ENCODE data around the gene TP73. TPM values are rescaled to one million over a fixed set of nuclear protein-coding genes. Genes with fewer than 3 reads are reported as not detected.
A peak's percentile ranks its signal among the peaks of the same experiment; 100 is the strongest.

TP73 gene
- total RNA-seq, 2 experiments from 2014 or later = not detected

- H3K27me3 ChIP-seq (ENCODE audit: control insufficient read depth in 1 of 2, insufficient read depth in 2 of 2, low read length in 2 of 2) = peaks cover 0 to 7% of the 10 kb centered on the region in 2 experiments
- Mint-ChIP-seq H3K36me3 (ENCODE audit: low read depth) (no peaks in the 10 kb centered on the region), H3K4me3 (no peak overlapping the region), H3K4me1 (ENCODE audit: low read depth) (no peaks in the 10 kb centered on the region), H3K27me3 (peaks cover 13% of the 10 kb centered on the region), H3K27ac (no peak overlapping the region), H3K9me3 (no peaks in the 10 kb centered on the region)
- ATAC-seq (ENCODE audit: poor library complexity) (no peak), DNase-seq (peak in 2 of 14 experiments; percentile 47 to 51)
- CTCF ChIA-PET = no interaction called here
- H3K27ac ChIP-seq (ENCODE audit: low read depth in 1 of 2, low read length in 2 of 2) = no peak overlapping the region
- POLR2A ChIA-PET = no interaction called here
- no peak for TF ChIP-seq CTCF (IDR thresholded peaks at IDR 0.05)
- no peak overlapping the region for H3K4me3 ChIP-seq (ENCODE audit: low read length)
- H3K9me3 ChIP-seq (ENCODE audit: control insufficient read depth in 1 of 2, insufficient read depth in 1 of 2, low read length in 2 of 2) = no peaks in the 10 kb centered on the region
- intact Hi-C loops (cut with DNase I, micrococcal nuclease) = no loop called here
- H3K36me3 ChIP-seq (ENCODE audit: insufficient read depth, low read length) = no peaks in the 10 kb centered on the region
- peaks cover 4% of the 10 kb centered on the region for H3K4me1 ChIP-seq (ENCODE audit: insufficient read depth, low read length)
These were observed 16.4 kb downstream of the TP73 start for GRCh38 chr1:3668585-3669300.

GRCh38 chr1:3669421-3669821 is 17.1 kb downstream of the TP73 start:
- H3K4me3 Mint-ChIP-seq = no peak overlapping the region
- Histone ChIP-seq H3K4me3 (ENCODE audit: low read length) (no peak overlapping the region), H3K27ac (ENCODE audit: low read depth in 1 of 2, low read length in 2 of 2) (no peak overlapping the region), H3K36me3 (ENCODE audit: insufficient read depth, low read length) (no peaks in the 10 kb centered on the region), H3K27me3 (ENCODE audit: control insufficient read depth in 1 of 2, insufficient read depth in 2 of 2, low read length in 2 of 2) (peaks cover 0 to 7% of the 10 kb centered on the region in 2 experiments), H3K4me1 (ENCODE audit: insufficient read depth, low read length) (peaks cover 6% of the 10 kb centered on the region), H3K9me3 (ENCODE audit: control insufficient read depth in 1 of 2, insufficient read depth in 1 of 2, low read length in 2 of 2) (no peaks in the 10 kb centered on the region)
- peaks cover 13% of the 10 kb centered on the region for H3K27me3 Mint-ChIP-seq
- H3K36me3 Mint-ChIP-seq (ENCODE audit: low read depth) = no peaks in the 10 kb centered on the region
- TF ChIP-seq CTCF (IDR thresholded peaks at IDR 0.05) = no peak
- intact Hi-C loops (cut with DNase I, micrococcal nuclease) = no loop called here
- no peak overlapping the region for H3K27ac Mint-ChIP-seq
- CTCF ChIA-PET = no interaction called here
- ATAC-seq (ENCODE audit: poor library complexity) = no peak
- POLR2A ChIA-PET = no interaction called here
- DNase-seq = no peak
- no peaks in the 10 kb centered on the region for H3K4me1 Mint-ChIP-seq (ENCODE audit: low read depth)
- H3K9me3 Mint-ChIP-seq = no peaks in the 10 kb centered on the region

GRCh38 chr1:3669971-3670431 is 17.7 kb downstream of the TP73 start:
- DNase-seq = no peak
- H3K36me3 ChIP-seq (ENCODE audit: insufficient read depth, low read length) = no peaks in the 10 kb centered on the region
- no peak for ATAC-seq (ENCODE audit: poor library complexity)
- no peak overlapping the region for H3K4me3 ChIP-seq (ENCODE audit: low read length)
- H3K4me1 ChIP-seq (ENCODE audit: insufficient read depth, low read length) = peaks cover 6% of the 10 kb centered on the region
- H3K27me3 ChIP-seq (ENCODE audit: control insufficient read depth in 1 of 2, insufficient read depth in 2 of 2, low read length in 2 of 2) = peaks cover 0 to 7% of the 10 kb centered on the region in 2 experiments
- Mint-ChIP-seq H3K4me3 (no peak overlapping the region), H3K4me1 (ENCODE audit: low read depth) (no peaks in the 10 kb centered on the region), H3K9me3 (no peaks in the 10 kb centered on the region), H3K27me3 (peaks cover 13% of the 10 kb centered on the region), H3K36me3 (ENCODE audit: low read depth) (no peaks in the 10 kb centered on the region), H3K27ac (no peak overlapping the region)
- CTCF ChIA-PET = no interaction called here
- intact Hi-C loops (cut with DNase I, micrococcal nuclease) = no loop called here
- no peaks in the 10 kb centered on the region for H3K9me3 ChIP-seq (ENCODE audit: control insufficient read depth in 1 of 2, insufficient read depth in 1 of 2, low read length in 2 of 2)
- POLR2A ChIA-PET = no interaction called here
- H3K27ac ChIP-seq (ENCODE audit: low read depth in 1 of 2, low read length in 2 of 2) = no peak overlapping the region
- TF ChIP-seq CTCF (IDR thresholded peaks at IDR 0.05) = no peak
